HCT116 (cell line): Measurements from ENCODE around the gene ACSF2. TPM values are rescaled to one million over a fixed set of nuclear protein-coding genes. Genes with fewer than 3 reads are reported as not detected.

Experiments
- ATAC-seq: fragments of 200-7000 bp; cut with Tn5 transposase; 2 replicates; pipeline ENCODE4 v1.9.1; 2020; ENCODE audit warnings: mild to moderate bottlenecking, moderate library complexity
- BruUV-seq: library from RNA; stranded (reverse); fragments of 400-500 nt; replicated peaks from 2 replicates; lab custom pipeline; 2021; lab: Mats Ljungman, UMichigan
- CTCF ChIA-PET: fragments of 300-600 bp; sonication (Branson Sonifier 250); formaldehyde crosslinking; loops from one replicate; lab custom pipeline; 2021; ENCODE audit warnings: antibody characterized with exemption; lab: Charles Lee
- POLR2A ChIA-PET: fragments of 300-600, 350-600 bp; sonication (Branson Sonifier 250); formaldehyde crosslinking; loops from one replicate; lab custom pipeline; 2021; ENCODE audit warnings: antibody characterized with exemption; lab: Charles Lee
- RAD21 ChIA-PET, 2 experiments: fragments of 300-600 bp; sonication (Branson Sonifier 250); formaldehyde crosslinking; loops; one replicate each; lab custom pipeline; 2023; ENCODE audit warnings: low total read pairs in 2 of 2; ENCODE audit not compliant: uncharacterized antibody in 2 of 2, unreplicated experiment in 2 of 2, low non-redundant PET in 1 of 2; lab: Charles Lee
- DNase-seq: peaks from one replicate; pipeline ENCODE4 v3.0.0-alpha.2; 2010; ENCODE audit warnings: low read depth, low spot score
- H2AFZ ChIP-seq: fragments of 200-600 bp; shearing (Covaris generic), sonication (generic); 2 replicates; pipeline ENCODE4 v1.6.1; 2017; ENCODE audit warnings: low read depth, mixed run types, mixed read lengths, antibody characterized with exemption, low read length; ENCODE audit not compliant: poor library complexity, severe bottlenecking
- H3K27ac ChIP-seq: 2 replicates; pipeline ENCODE4 v1.5.1; 2012; ENCODE audit warnings: low read depth, low read length
- H3K27me3 ChIP-seq: fragments of 200-600 bp; sonication (generic); 2 replicates; pipeline ENCODE4 v1.6.1; 2016; ENCODE audit warnings: mixed run types, low read length, mixed read lengths; ENCODE audit not compliant: insufficient read depth
- H3K36me3 ChIP-seq, 2 experiments: fragments of 200-500 bp in 1 of 2; fragments of 200-600 bp in 1 of 2; sonication (Bioruptor generic) in 1 of 2; sonication (generic) in 1 of 2; 2 replicates each; pipeline versions ENCODE4 v1.5.1 to v1.6.1; 2014 to 2016; ENCODE audit warnings: low read length in 2 of 2, inconsistent platforms in 1 of 2, mixed read lengths in 1 of 2, mixed run types in 1 of 2; ENCODE audit not compliant: insufficient read depth in 2 of 2, control insufficient read depth in 1 of 2
- H3K4me1 ChIP-seq, 2 experiments: fragments of 200-600 bp in 1 of 2; sonication (generic) in 1 of 2; 2 replicates each; pipeline versions ENCODE4 v1.5.1 to v1.6.1; 2012 to 2017; ENCODE audit warnings: low read length in 2 of 2, inconsistent platforms in 1 of 2, mild to moderate bottlenecking in 1 of 2, mixed read lengths in 1 of 2, mixed run types in 1 of 2, moderate library complexity in 1 of 2; ENCODE audit not compliant: insufficient read depth in 2 of 2, control insufficient read depth in 1 of 2
- H3K4me2 ChIP-seq: fragments of 200-600 bp; sonication (generic); 2 replicates; pipeline ENCODE4 v1.6.1; 2017; ENCODE audit warnings: mixed run types, low read length, mixed read lengths
- H3K4me3 ChIP-seq, 2 experiments: fragments of 200-600 bp in 1 of 2; sonication (generic) in 1 of 2; replicated peaks in 1 of 2; 2 replicates each; pipeline ENCODE4 v1.5.1; 2011 to 2016; ENCODE audit warnings: low read length in 2 of 2, control low read depth in 1 of 2, low read depth in 1 of 2, mild to moderate bottlenecking in 1 of 2, mixed read lengths in 1 of 2, mixed run types in 1 of 2
- H3K79me2 ChIP-seq: fragments of 200-600 bp; sonication (generic); 2 replicates; pipeline ENCODE4 v1.6.1; 2017; ENCODE audit warnings: mild to moderate bottlenecking, mixed run types, low read length, moderate library complexity, mixed read lengths; ENCODE audit not compliant: insufficient read depth
- H3K9ac ChIP-seq: fragments of 200-600 bp; sonication (generic); 2 replicates; pipeline ENCODE4 v1.6.1; 2016; ENCODE audit warnings: low read length, mixed read lengths
- H3K9me2 ChIP-seq: fragments of 200-600 bp; sonication (generic), shearing (Covaris generic); 2 replicates; pipeline ENCODE4 v1.6.1; 2017; ENCODE audit warnings: mixed run types, mild to moderate bottlenecking, moderate library complexity; ENCODE audit not compliant: insufficient read depth
- H3K9me3 ChIP-seq, 2 experiments: fragments of 200-500 bp in 1 of 2; fragments of 200-600 bp in 1 of 2; sonication (Bioruptor generic) in 1 of 2; sonication (generic) in 1 of 2; 2 replicates each; pipeline ENCODE4 v1.6.1; 2014 to 2017; ENCODE audit warnings: low read length in 2 of 2, mixed read lengths in 2 of 2, inconsistent platforms in 1 of 2, low read depth in 1 of 2, mild to moderate bottlenecking in 1 of 2, mixed run types in 1 of 2, moderate library complexity in 1 of 2; ENCODE audit not compliant: control insufficient read depth in 1 of 2, insufficient read depth in 1 of 2
- H4K20me1 ChIP-seq: fragments of 200-600 bp; sonication (generic), shearing (Covaris generic); 2 replicates; pipeline ENCODE4 v1.6.1; 2017; ENCODE audit warnings: mixed run types, mild to moderate bottlenecking, moderate library complexity; ENCODE audit not compliant: insufficient read depth
- CBX3 ChIP-seq: IDR thresholded peaks from 2 replicates; pipeline ENCODE4 v1.6.1; 2012; ENCODE audit warnings: low read depth
- EGR1 ChIP-seq: IDR thresholded peaks from 2 replicates; pipeline ENCODE4 v1.6.1; 2012; ENCODE audit warnings: low read depth
- ELF1 ChIP-seq: IDR thresholded peaks from 2 replicates; pipeline ENCODE4 v1.6.1; 2012; ENCODE audit warnings: low read depth, borderline replicate concordance
- EZH2phosphoT487 ChIP-seq: fragments of 200-600 bp; IDR thresholded peaks from 2 replicates; pipeline ENCODE4 v1.6.1; 2018; ENCODE audit warnings: antibody characterized with exemption, borderline replicate concordance
- JUND ChIP-seq: IDR thresholded peaks from 2 replicates; pipeline ENCODE4 v1.6.1; 2012
- POLR2AphosphoS5 ChIP-seq: IDR thresholded peaks from 2 replicates; pipeline ENCODE4 v1.6.1; 2011; ENCODE audit warnings: mild to moderate bottlenecking, low read depth, low read length, moderate library complexity
- RAD21 ChIP-seq: IDR thresholded peaks from 2 replicates; pipeline ENCODE4 v1.6.1; 2012; ENCODE audit warnings: low read depth, mild to moderate bottlenecking
- SP1 ChIP-seq: IDR thresholded peaks from 2 replicates; pipeline ENCODE4 v1.6.1; 2012; ENCODE audit warnings: low read depth
- TCF7L2 ChIP-seq: IDR thresholded peaks from 2 replicates; pipeline ENCODE4 v1.7.0; 2011; ENCODE audit warnings: borderline replicate concordance, inconsistent platforms; ENCODE audit not compliant: insufficient read depth, insufficient read length; ENCODE audit errors: extremely low read depth
- intact Hi-C: fragments of 100-400 bp; cut with micrococcal nuclease; formaldehyde crosslinking; loops from 2 replicates; pipeline ENCODE4 v1.10.0; 2022
- total RNA-seq: library from RNA; stranded (reverse); gene quantifications from one replicate; pipeline ENCODE4 v1.2.1, GENCODE V29; 2021; ENCODE audit not compliant: unreplicated experiment
- TF ChIP-seq, protein P1 (sequence below): IDR thresholded peaks from 2 replicates; pipeline ENCODE4 v1.6.1; 2012
- TF ChIP-seq, protein P2 (sequence below): IDR thresholded peaks from 2 replicates; pipeline ENCODE4 v1.6.1; 2012; ENCODE audit warnings: low read depth
- TF ChIP-seq, protein P3 (sequence below): IDR thresholded peaks from 2 replicates; pipeline ENCODE4 v1.6.1; 2012

The ACSF2 gene
- total RNA-seq, 1 experiment from 2014 or later: 52.4 TPM

DNA sequence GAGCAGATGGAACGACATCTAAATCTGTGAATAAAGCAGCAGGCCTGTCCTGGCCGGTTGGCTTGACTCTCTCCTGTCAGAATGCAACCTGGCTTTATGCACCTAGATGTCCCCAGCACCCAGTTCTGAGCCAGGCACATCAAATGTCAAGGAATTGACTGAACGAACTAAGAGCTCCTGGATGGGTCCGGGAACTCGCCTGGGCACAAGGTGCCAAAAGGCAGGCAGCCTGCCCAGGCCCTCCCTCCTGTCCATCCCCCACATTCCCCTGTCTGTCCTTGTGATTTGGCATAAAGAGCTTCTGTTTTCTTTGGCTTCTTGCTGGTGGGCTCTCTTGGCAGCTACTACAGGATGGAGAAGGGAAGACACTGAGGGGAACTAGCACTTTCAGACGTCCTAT, 48.5 kb downstream of the ACSF2 start:
- CTCF ChIA-PET: no interaction called here
- POLR2A ChIA-PET: no interaction called here
- H3K9ac ChIP-seq: no peak overlapping the region
- intact Hi-C loops: no loop called here
- no peak overlapping the region for H3K4me2 ChIP-seq
- H3K27ac ChIP-seq: no peak overlapping the region
- peaks cover 7 to 16% of the 10 kb centered on the region in 2 experiments for H3K4me1 ChIP-seq
- no peak for ATAC-seq
- no TSS peak for BruUV-seq
- H3K36me3 ChIP-seq: no peaks in the 10 kb centered on the region
- H3K27me3 ChIP-seq: no peaks in the 10 kb centered on the region
- H3K9me2 ChIP-seq: no peaks in the 10 kb centered on the region
- no peak for TF ChIP-seq SP1
- no peak for TF ChIP-seq CBX3
- no peak for TF ChIP-seq POLR2AphosphoS5
- TF ChIP-seq EGR1: no peak
- TF ChIP-seq RAD21: no peak
- TF ChIP-seq, protein P1, sequence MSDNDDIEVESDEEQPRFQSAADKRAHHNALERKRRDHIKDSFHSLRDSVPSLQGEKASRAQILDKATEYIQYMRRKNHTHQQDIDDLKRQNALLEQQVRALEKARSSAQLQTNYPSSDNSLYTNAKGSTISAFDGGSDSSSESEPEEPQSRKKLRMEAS: no peak
- no peak for TF ChIP-seq JUND
- TF ChIP-seq, protein P2, sequence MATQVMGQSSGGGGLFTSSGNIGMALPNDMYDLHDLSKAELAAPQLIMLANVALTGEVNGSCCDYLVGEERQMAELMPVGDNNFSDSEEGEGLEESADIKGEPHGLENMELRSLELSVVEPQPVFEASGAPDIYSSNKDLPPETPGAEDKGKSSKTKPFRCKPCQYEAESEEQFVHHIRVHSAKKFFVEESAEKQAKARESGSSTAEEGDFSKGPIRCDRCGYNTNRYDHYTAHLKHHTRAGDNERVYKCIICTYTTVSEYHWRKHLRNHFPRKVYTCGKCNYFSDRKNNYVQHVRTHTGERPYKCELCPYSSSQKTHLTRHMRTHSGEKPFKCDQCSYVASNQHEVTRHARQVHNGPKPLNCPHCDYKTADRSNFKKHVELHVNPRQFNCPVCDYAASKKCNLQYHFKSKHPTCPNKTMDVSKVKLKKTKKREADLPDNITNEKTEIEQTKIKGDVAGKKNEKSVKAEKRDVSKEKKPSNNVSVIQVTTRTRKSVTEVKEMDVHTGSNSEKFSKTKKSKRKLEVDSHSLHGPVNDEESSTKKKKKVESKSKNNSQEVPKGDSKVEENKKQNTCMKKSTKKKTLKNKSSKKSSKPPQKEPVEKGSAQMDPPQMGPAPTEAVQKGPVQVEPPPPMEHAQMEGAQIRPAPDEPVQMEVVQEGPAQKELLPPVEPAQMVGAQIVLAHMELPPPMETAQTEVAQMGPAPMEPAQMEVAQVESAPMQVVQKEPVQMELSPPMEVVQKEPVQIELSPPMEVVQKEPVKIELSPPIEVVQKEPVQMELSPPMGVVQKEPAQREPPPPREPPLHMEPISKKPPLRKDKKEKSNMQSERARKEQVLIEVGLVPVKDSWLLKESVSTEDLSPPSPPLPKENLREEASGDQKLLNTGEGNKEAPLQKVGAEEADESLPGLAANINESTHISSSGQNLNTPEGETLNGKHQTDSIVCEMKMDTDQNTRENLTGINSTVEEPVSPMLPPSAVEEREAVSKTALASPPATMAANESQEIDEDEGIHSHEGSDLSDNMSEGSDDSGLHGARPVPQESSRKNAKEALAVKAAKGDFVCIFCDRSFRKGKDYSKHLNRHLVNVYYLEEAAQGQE: no peak
- no peak for TF ChIP-seq TCF7L2
- no peak for TF ChIP-seq ELF1
- no peak for TF ChIP-seq EZH2phosphoT487
- TF ChIP-seq, protein P3, sequence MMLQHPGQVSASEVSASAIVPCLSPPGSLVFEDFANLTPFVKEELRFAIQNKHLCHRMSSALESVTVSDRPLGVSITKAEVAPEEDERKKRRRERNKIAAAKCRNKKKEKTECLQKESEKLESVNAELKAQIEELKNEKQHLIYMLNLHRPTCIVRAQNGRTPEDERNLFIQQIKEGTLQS: no peak
- no peak overlapping the region for H2AFZ ChIP-seq
- no peak overlapping the region for H3K4me3 ChIP-seq
- no peak for DNase-seq
- H4K20me1 ChIP-seq: no peaks in the 10 kb centered on the region
- H3K9me3 ChIP-seq: no peaks in the 10 kb centered on the region
- RAD21 ChIA-PET: no interaction called here
- H3K79me2 ChIP-seq: peaks cover 7% of the 10 kb centered on the region; the same call in 1 of the 2 replicates
